Right atrium auricular region (tissue), 2 donors: ENCODE results near the gene ADPRM. TPM values are rescaled to one million over a fixed set of nuclear protein-coding genes. Genes with fewer than 3 reads are reported as not detected.

Experiments
- DNase-seq: peaks from one replicate; pipeline ENCODE4 v3.0.0-alpha.2; 2019; ENCODE audit warnings: low spot score
- H3K27ac ChIP-seq, 2 donors: fragments of 200-600 bp; sonication (generic); 1 replicate in 1 of 2; 2 replicates in 1 of 2; pipeline ENCODE4 v1.5.1; 2016 to 2019
- H3K27me3 ChIP-seq, 2 donors: fragments of 200-600 bp; sonication (generic); one replicate each; pipeline versions ENCODE4 v1.5.1 to v1.6.0; 2017 to 2019
- H3K36me3 ChIP-seq: fragments of 200-600 bp; sonication (generic); one replicate; pipeline ENCODE4 v1.5.1; 2016
- H3K4me1 ChIP-seq, 2 donors: fragments of 200-600 bp; sonication (generic); one replicate each; pipeline versions ENCODE4 v1.5.1 to v1.6.0; 2017 to 2019
- H3K4me3 ChIP-seq, 2 donors: fragments of 200-600 bp; sonication (generic); 1 replicate in 1 of 2; 2 replicates in 1 of 2; pipeline ENCODE4 v1.5.1; 2017 to 2019; ENCODE audit warnings: mild to moderate bottlenecking in 1 of 2, moderate library complexity in 1 of 2
- H3K9me3 ChIP-seq, 2 donors: fragments of 200-600 bp; sonication (generic); one replicate each; pipeline ENCODE4 v1.5.1; 2019
- CTCF ChIP-seq, 2 donors: fragments of 200-600 bp; sonication (generic); IDR thresholded peaks; one replicate each; pipeline ENCODE4 v1.5.1; 2019; ENCODE audit warnings: antibody characterized with exemption in 2 of 2
- total RNA-seq, 2 donors: library from RNA; depleted of rRNA; stranded (reverse); fragments of >200 nt; gene quantifications; one replicate each; pipeline ENCODE4 v1.1.0, GENCODE V29; 2016

ADPRM gene
- total RNA-seq, 2 donors from 2014 or later = 2.4 to 3.8 TPM

- TF ChIP-seq CTCF (IDR thresholded peaks at IDR 0.05) = no peak
- Histone ChIP-seq H3K27me3 (no peaks in the 10 kb centered on the region), H3K36me3 (no peaks in the 10 kb centered on the region), H3K27ac (no peak overlapping the region), H3K9me3 (no peaks in the 10 kb centered on the region), H3K4me1 (no peaks in the 10 kb centered on the region), H3K4me3 (no peak overlapping the region)
- DNase-seq = no peak
Measured at GRCh38 chr17:10652984-10653659, 44.3 kb upstream of the ADPRM start.

- Histone ChIP-seq H3K27ac (no peak overlapping the region), H3K4me1 (no peaks in the 10 kb centered on the region), H3K36me3 (no peaks in the 10 kb centered on the region), H3K9me3 (no peaks in the 10 kb centered on the region), H3K4me3 (no peak overlapping the region), H3K27me3 (no peaks in the 10 kb centered on the region)
- no peak for TF ChIP-seq CTCF (IDR thresholded peaks at IDR 0.05)
- DNase-seq = no peak
Measured at GRCh38 chr17:10653987-10654386, 43.4 kb upstream of the ADPRM start.

GRCh38 chr17:10657148-10657547 is 40.2 kb upstream of the ADPRM start, which contains the start of gene MYH3:
Gene MYH3 (minus strand): TSS chr17:10657309. CDS start chr17:10655064, 2,245 bp downstream.
- no peaks in the 10 kb centered on the region for H3K27me3 ChIP-seq
- no peak within 1 kb of the TSS for H3K4me3 ChIP-seq
- TF ChIP-seq CTCF (IDR thresholded peaks at IDR 0.05) = no peak
- H3K27ac ChIP-seq = no peak within 1 kb of the TSS
- H3K9me3 ChIP-seq = no peaks in the 10 kb centered on the region
- no peaks in the 10 kb centered on the region for H3K4me1 ChIP-seq
- no peak for DNase-seq
- no peaks in the 10 kb centered on the region for H3K36me3 ChIP-seq

GRCh38 chr17:10657879-10658278 is 39.5 kb upstream of the ADPRM start:
- Histone ChIP-seq H3K4me1 (no peaks in the 10 kb centered on the region), H3K9me3 (no peaks in the 10 kb centered on the region), H3K36me3 (no peaks in the 10 kb centered on the region), H3K4me3 (no peak overlapping the region), H3K27me3 (no peaks in the 10 kb centered on the region), H3K27ac (no peak overlapping the region)
- DNase-seq = no peak
- TF ChIP-seq CTCF (IDR thresholded peaks at IDR 0.05) = no peak

- TF ChIP-seq CTCF (IDR thresholded peaks at IDR 0.05) = no peak
- no peak overlapping the region for H3K4me3 ChIP-seq
- no peaks in the 10 kb centered on the region for H3K9me3 ChIP-seq
- no peaks in the 10 kb centered on the region for H3K4me1 ChIP-seq
- no peak for DNase-seq
- no peak overlapping the region for H3K27ac ChIP-seq
- H3K27me3 ChIP-seq = no peaks in the 10 kb centered on the region
- no peaks in the 10 kb centered on the region for H3K36me3 ChIP-seq
Measured at GRCh38 chr17:10661437-10661836, 36.0 kb upstream of the ADPRM start.

GRCh38 chr17:10663231-10663630 is 34.2 kb upstream of the ADPRM start:
- no peak for TF ChIP-seq CTCF (IDR thresholded peaks at IDR 0.05)
- no peak for DNase-seq
- Histone ChIP-seq H3K4me3 (no peak overlapping the region), H3K27me3 (no peaks in the 10 kb centered on the region), H3K4me1 (no peaks in the 10 kb centered on the region), H3K27ac (no peak overlapping the region), H3K36me3 (no peaks in the 10 kb centered on the region), H3K9me3 (no peaks in the 10 kb centered on the region)
